MM.1S (cell line): ENCODE measurements around the gene NAT16.

ENCODE experiments used
- DNase-seq: peaks from one replicate; pipeline ENCODE4 v3.0.0-alpha.2; 2015
- H2AFZ ChIP-seq: fragments of 300-600 bp; sonication (generic); 2 replicates; pipeline ENCODE4 v1.6.0; 2016; ENCODE audit warnings: antibody characterized with exemption, low read length
- H3F3A ChIP-seq: fragments of 300-600 bp; sonication (generic); 2 replicates; pipeline ENCODE4 v1.6.1; 2016; ENCODE audit warnings: mild to moderate bottlenecking, antibody characterized with exemption, low read length, moderate library complexity, mixed read lengths; ENCODE audit not compliant: insufficient read depth
- H3K27ac ChIP-seq: fragments of 300-600 bp; sonication (generic); 2 replicates; pipeline ENCODE4 v1.5.1; 2016; ENCODE audit warnings: mild to moderate bottlenecking, low read length
- H3K27me3 ChIP-seq: fragments of 300-600 bp; sonication (generic); replicated peaks from 2 replicates; pipeline ENCODE4 v1.6.0; 2016; ENCODE audit warnings: low read length; ENCODE audit not compliant: insufficient read depth
- H3K36me3 ChIP-seq: fragments of 300-600 bp; sonication (generic); replicated peaks from 2 replicates; pipeline ENCODE4 v1.6.1; 2016; ENCODE audit warnings: mild to moderate bottlenecking, low read length, mixed read lengths; ENCODE audit not compliant: insufficient read depth
- H3K4me1 ChIP-seq: fragments of 300-600 bp; sonication (generic); 2 replicates; pipeline ENCODE4 v1.6.1; 2016; ENCODE audit warnings: low read length, mixed read lengths
- H3K4me2 ChIP-seq: fragments of 300-600 bp; sonication (generic); 2 replicates; pipeline ENCODE4 v1.6.0; 2016; ENCODE audit warnings: low read depth, low read length
- H3K4me3 ChIP-seq: fragments of 300-600 bp; sonication (generic); 2 replicates; pipeline ENCODE4 v1.5.1; 2016; ENCODE audit warnings: low read length, mixed read lengths
- H3K79me2 ChIP-seq: fragments of 300-600 bp; sonication (generic); 2 replicates; pipeline ENCODE4 v1.6.1; 2016; ENCODE audit warnings: mixed run types, low read length, mixed read lengths
- H3K9ac ChIP-seq: fragments of 300-600 bp; sonication (generic); 2 replicates; pipeline ENCODE4 v1.6.1; 2016; ENCODE audit warnings: low read length, mixed read lengths
- H3K9me2 ChIP-seq: fragments of 300-600 bp; sonication (generic); replicated peaks from 2 replicates; pipeline ENCODE4 v1.6.1; 2016; ENCODE audit warnings: mild to moderate bottlenecking, low read length, mixed read lengths; ENCODE audit not compliant: insufficient read depth
- H3K9me3 ChIP-seq: fragments of 300-600 bp; sonication (generic); replicated peaks from 2 replicates; pipeline ENCODE4 v1.6.1; 2016; ENCODE audit warnings: mild to moderate bottlenecking, low read length, mixed read lengths; ENCODE audit not compliant: insufficient read depth
- H4K20me1 ChIP-seq: fragments of 300-600 bp; sonication (generic); 2 replicates; pipeline ENCODE4 v1.6.1; 2016; ENCODE audit warnings: mild to moderate bottlenecking, low read length, moderate library complexity, mixed read lengths; ENCODE audit not compliant: insufficient read depth
- CTCF ChIP-seq: fragments of 300-600 bp; sonication (generic); IDR thresholded peaks from 2 replicates; pipeline ENCODE4 v1.5.1; 2016; ENCODE audit warnings: antibody characterized with exemption, low read length, mixed read lengths
- EZH2 ChIP-seq: fragments of 300-600 bp; sonication (generic); optimal IDR thresholded peaks from 2 replicates; pipeline ENCODE3; 2017; ENCODE audit warnings: low read depth, mild to moderate bottlenecking, antibody characterized with exemption, low read length, mixed read lengths
- EZH2phosphoT487 ChIP-seq: fragments of 300-600 bp; sonication (generic); IDR thresholded peaks from 2 replicates; pipeline ENCODE4 v1.6.1; 2018; ENCODE audit warnings: antibody characterized with exemption, low read length

NAT16 gene

DNA sequence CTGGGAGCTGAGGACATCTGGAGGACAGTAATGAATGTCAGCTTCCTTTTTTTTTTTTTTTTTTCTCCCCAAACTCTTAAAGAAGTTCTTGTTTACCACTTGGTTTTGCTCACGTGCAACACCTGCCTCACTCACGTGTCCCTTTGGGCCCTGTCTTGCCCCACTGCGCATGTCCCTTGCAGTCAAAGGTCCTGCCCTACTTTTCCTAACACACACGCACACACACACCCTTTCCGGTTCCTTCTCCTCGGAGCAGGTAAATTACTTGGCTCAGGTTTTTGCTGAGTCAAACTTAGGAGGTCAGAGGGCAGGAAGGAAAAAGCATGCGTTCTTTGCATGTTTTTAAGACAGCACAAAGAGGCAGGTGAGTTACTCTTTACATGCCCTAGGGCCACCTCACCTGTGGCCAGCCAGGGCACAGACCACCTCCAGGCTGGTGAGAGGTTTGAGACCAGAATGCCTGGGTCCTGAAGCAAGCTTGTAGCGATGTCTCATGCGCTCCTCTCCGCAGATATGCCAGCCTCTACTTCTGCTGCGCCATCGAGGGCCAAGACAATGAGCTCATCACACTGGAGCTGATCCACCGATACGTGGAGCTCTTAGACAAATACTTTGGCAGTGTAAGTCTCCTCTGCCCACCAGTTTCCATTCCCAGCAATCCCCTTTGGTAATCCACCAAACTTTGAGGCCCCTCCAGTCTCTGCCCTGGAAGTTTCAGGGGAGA, 23.1 kb downstream of the NAT16 start:
- peaks cover 21% of the 10 kb centered on the region for H3K27me3 ChIP-seq
- H3K27ac ChIP-seq, result no peak overlapping the region
- H3K79me2 ChIP-seq, result no peaks in the 10 kb centered on the region
- H3K4me3 ChIP-seq, result no peak overlapping the region
- no peak overlapping the region for H2AFZ ChIP-seq
- H3K9ac ChIP-seq, result no peak overlapping the region
- no peaks in the 10 kb centered on the region for H3F3A ChIP-seq
- DNase-seq, result no peak
- no peaks in the 10 kb centered on the region for H3K36me3 ChIP-seq
- H3K9me3 ChIP-seq, result no peaks in the 10 kb centered on the region
- H3K9me2 ChIP-seq, result no peaks in the 10 kb centered on the region
- H3K4me2 ChIP-seq, result no peak overlapping the region
- no peaks in the 10 kb centered on the region for H4K20me1 ChIP-seq
- peaks cover 9% of the 10 kb centered on the region; the same call in 1 of the 2 replicates for H3K4me1 ChIP-seq
- TF ChIP-seq CTCF (no peak), EZH2phosphoT487 (no peak), EZH2 (no peak)

DNA sequence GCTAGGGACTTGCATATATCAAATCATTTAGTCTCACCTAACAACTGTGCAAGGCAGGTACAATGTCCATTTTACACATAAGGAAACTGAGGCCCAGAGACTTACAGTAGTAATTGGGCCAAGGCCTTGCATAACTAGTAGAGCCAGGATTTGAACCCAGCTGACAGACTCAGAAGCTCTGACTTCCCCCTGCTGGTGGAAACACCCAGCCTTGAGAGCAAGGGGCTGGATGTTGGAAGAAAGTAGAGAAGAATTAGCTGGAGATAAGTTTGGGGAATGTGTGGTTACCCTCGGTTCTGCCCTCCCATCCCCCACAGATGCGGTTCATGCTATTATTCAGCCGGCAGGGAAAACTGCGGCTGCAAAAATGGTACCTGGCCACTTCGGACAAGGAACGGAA, 23.8 kb downstream of the NAT16 start:
- Histone ChIP-seq H3K9ac (no peak overlapping the region), H3K9me3 (no peaks in the 10 kb centered on the region), H3K4me2 (no peak overlapping the region), H3K36me3 (no peaks in the 10 kb centered on the region), H3K4me3 (no peak overlapping the region), H3K27ac (no peak overlapping the region), H4K20me1 (no peaks in the 10 kb centered on the region), H3K27me3 (peaks cover 28% of the 10 kb centered on the region), H3K9me2 (no peaks in the 10 kb centered on the region), H3K4me1 (peaks cover 9% of the 10 kb centered on the region; the same call in 1 of the 2 replicates), H3K79me2 (no peaks in the 10 kb centered on the region), H3F3A (no peaks in the 10 kb centered on the region), H2AFZ (no peak overlapping the region)
- no peak for TF ChIP-seq EZH2phosphoT487
- 0 out of 2 replicates have a peak, but pooled peaks have one; percentile 3 for TF ChIP-seq CTCF
- no peak for DNase-seq

GRCh38 chr7:101155303-101155702, 24.8 kb downstream of the NAT16 start:
- Histone ChIP-seq H4K20me1 (no peaks in the 10 kb centered on the region), H3K4me3 (peak overlapping the region; percentile 86), H3K4me2 (peak overlapping the region; percentile 83; the same call in 1 of the 2 replicates), H3K9me3 (no peaks in the 10 kb centered on the region), H3K27ac (no peak overlapping the region), H3K36me3 (no peaks in the 10 kb centered on the region), H3K27me3 (peaks cover 36% of the 10 kb centered on the region), H2AFZ (peak overlapping the region; percentile 90; the same call in 1 of the 2 replicates), H3K9me2 (no peaks in the 10 kb centered on the region), H3F3A (no peaks in the 10 kb centered on the region), H3K79me2 (no peaks in the 10 kb centered on the region), H3K9ac (peak overlapping the region; percentile 64; the same call in 1 of the 2 replicates), H3K4me1 (peaks cover 9% of the 10 kb centered on the region; the same call in 1 of the 2 replicates)
- no peak for DNase-seq
- TF ChIP-seq CTCF (no peak), EZH2phosphoT487 (no peak), EZH2 (no peak)
